HG03558 (cell line): ENCODE results near the gene SVOP.

Experiments used
- ATAC-seq: cut with Tn5 transposase; IDR thresholded peaks from one replicate; pipeline ENCODE4 v1.9.1; 2021; ENCODE audit warnings: moderate number of reproducible peaks; ENCODE audit not compliant: unreplicated experiment; ENCODE audit errors: extremely low read depth

Gene SVOP

GRCh38 chr12:108980831-108981618, 39.8 kb downstream of the SVOP start:
- no peak for ATAC-seq

- no peak for ATAC-seq
Observed at GRCh38 chr12:108977360-108977759, 43.5 kb downstream of the SVOP start.

- no peak for ATAC-seq
Observed at GRCh38 chr12:108975024-108975593, 45.8 kb downstream of the SVOP start.

- ATAC-seq = no peak
Observed at GRCh38 chr12:108973629-108974152, 47.2 kb downstream of the SVOP start.

- ATAC-seq = no peak
Observed at GRCh38 chr12:108972358-108972757, 48.5 kb downstream of the SVOP start.

GRCh38 chr12:108969622-108970021, 51.2 kb downstream of the SVOP start:
- no peak for ATAC-seq

- ATAC-seq = no peak
Observed at GRCh38 chr12:108967869-108968540, 52.9 kb downstream of the SVOP start.

GRCh38 chr12:108966378-108967151, 54.3 kb downstream of the SVOP start:
- ATAC-seq = no peak

- no peak for ATAC-seq
Observed at GRCh38 chr12:108965886-108966285, 55.0 kb downstream of the SVOP start.

GRCh38 chr12:108964371-108965352, 56.2 kb downstream of the SVOP start:
- ATAC-seq = no peak

- no peak for ATAC-seq
Observed at GRCh38 chr12:108962256-108962655, 58.6 kb downstream of the SVOP start.

- ATAC-seq = no peak
Observed at GRCh38 chr12:108959748-108960655, 60.9 kb downstream of the SVOP start.

- ATAC-seq = no peak
Observed at GRCh38 chr12:108955225-108955835, 65.5 kb downstream of the SVOP start.

GRCh38 chr12:108950991-108951739, 69.7 kb downstream of the SVOP start:
- ATAC-seq = no peak

- no peak for ATAC-seq
Observed at GRCh38 chr12:108949976-108950375, 70.9 kb downstream of the SVOP start.

GRCh38 chr12:108948367-108948766, 72.5 kb downstream of the SVOP start:
- no peak for ATAC-seq

GRCh38 chr12:108947097-108947496, 73.8 kb downstream of the SVOP start:
- ATAC-seq = no peak
